ENCODE data around the gene MUC5B. TPM values are rescaled to one million over a fixed set of nuclear protein-coding genes. Genes with fewer than 3 reads are reported as not detected.

MUC5B gene
- total RNA-seq, 2 experiments from 2014 or later: not detected

GRCh38 chr11:1277936-1278512 lies 55.2 kb downstream of the MUC5B start:
- Mint-ChIP-seq H3K36me3 (ENCODE audit: low read depth) (peaks cover 21% of the 10 kb centered on the region), H3K4me3 (no peak overlapping the region), H3K27ac (no peak overlapping the region), H3K9me3 (no peaks in the 10 kb centered on the region), H3K4me1 (ENCODE audit: low read depth) (no peaks in the 10 kb centered on the region), H3K27me3 (no peaks in the 10 kb centered on the region)
- Histone ChIP-seq H3K9me3 (ENCODE audit: control insufficient read depth in 1 of 2, insufficient read depth in 1 of 2, low read length in 2 of 2) (no peaks in the 10 kb centered on the region), H3K27ac (ENCODE audit: low read depth in 1 of 2, low read length in 2 of 2) (no peak overlapping the region), H3K36me3 (ENCODE audit: insufficient read depth, low read length) (peaks cover 44% of the 10 kb centered on the region), H3K4me3 (ENCODE audit: low read length) (no peak overlapping the region), H3K4me1 (ENCODE audit: insufficient read depth, low read length) (no peaks in the 10 kb centered on the region), H3K27me3 (ENCODE audit: control insufficient read depth in 1 of 2, insufficient read depth in 2 of 2, low read length in 2 of 2) (no peaks in the 10 kb centered on the region)
- intact Hi-C loops (cut with DNase I, micrococcal nuclease): no loop called here
- DNase-seq (peak in 1 of 14 experiments; percentile 23), ATAC-seq (ENCODE audit: poor library complexity) (no peak)
- TF ChIP-seq, protein P1, sequence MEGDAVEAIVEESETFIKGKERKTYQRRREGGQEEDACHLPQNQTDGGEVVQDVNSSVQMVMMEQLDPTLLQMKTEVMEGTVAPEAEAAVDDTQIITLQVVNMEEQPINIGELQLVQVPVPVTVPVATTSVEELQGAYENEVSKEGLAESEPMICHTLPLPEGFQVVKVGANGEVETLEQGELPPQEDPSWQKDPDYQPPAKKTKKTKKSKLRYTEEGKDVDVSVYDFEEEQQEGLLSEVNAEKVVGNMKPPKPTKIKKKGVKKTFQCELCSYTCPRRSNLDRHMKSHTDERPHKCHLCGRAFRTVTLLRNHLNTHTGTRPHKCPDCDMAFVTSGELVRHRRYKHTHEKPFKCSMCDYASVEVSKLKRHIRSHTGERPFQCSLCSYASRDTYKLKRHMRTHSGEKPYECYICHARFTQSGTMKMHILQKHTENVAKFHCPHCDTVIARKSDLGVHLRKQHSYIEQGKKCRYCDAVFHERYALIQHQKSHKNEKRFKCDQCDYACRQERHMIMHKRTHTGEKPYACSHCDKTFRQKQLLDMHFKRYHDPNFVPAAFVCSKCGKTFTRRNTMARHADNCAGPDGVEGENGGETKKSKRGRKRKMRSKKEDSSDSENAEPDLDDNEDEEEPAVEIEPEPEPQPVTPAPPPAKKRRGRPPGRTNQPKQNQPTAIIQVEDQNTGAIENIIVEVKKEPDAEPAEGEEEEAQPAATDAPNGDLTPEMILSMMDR (IDR thresholded peaks at IDR 0.05): no peak
- CTCF ChIA-PET: no interaction called here
- POLR2A ChIA-PET: no interaction called here

- no peak overlapping the region for H3K4me3 ChIP-seq (ENCODE audit: low read length)
- Mint-ChIP-seq H3K36me3 (ENCODE audit: low read depth) (peaks cover 27% of the 10 kb centered on the region), H3K4me3 (no peak overlapping the region), H3K4me1 (ENCODE audit: low read depth) (no peaks in the 10 kb centered on the region), H3K27me3 (no peaks in the 10 kb centered on the region), H3K9me3 (no peaks in the 10 kb centered on the region), H3K27ac (no peak overlapping the region)
- no peaks in the 10 kb centered on the region for H3K9me3 ChIP-seq (ENCODE audit: control insufficient read depth in 1 of 2, insufficient read depth in 1 of 2, low read length in 2 of 2)
- H3K27me3 ChIP-seq (ENCODE audit: control insufficient read depth in 1 of 2, insufficient read depth in 2 of 2, low read length in 2 of 2): no peaks in the 10 kb centered on the region
- intact Hi-C loops (cut with DNase I, micrococcal nuclease): no loop called here
- H3K4me1 ChIP-seq (ENCODE audit: insufficient read depth, low read length): no peaks in the 10 kb centered on the region
- POLR2A ChIA-PET: no interaction called here
- ATAC-seq (ENCODE audit: poor library complexity) (no peak), DNase-seq (no peak)
- CTCF ChIA-PET: no interaction called here
- H3K27ac ChIP-seq (ENCODE audit: low read depth in 1 of 2, low read length in 2 of 2): no peak overlapping the region
- H3K36me3 ChIP-seq (ENCODE audit: insufficient read depth, low read length): peaks cover 46% of the 10 kb centered on the region
- TF ChIP-seq, protein P1 (IDR thresholded peaks at IDR 0.05): no peak
Observed at GRCh38 chr11:1278766-1279673, 56.2 kb downstream of the MUC5B start.

- Histone ChIP-seq H3K27me3 (ENCODE audit: control insufficient read depth in 1 of 2, insufficient read depth in 2 of 2, low read length in 2 of 2) (no peaks in the 10 kb centered on the region), H3K4me3 (ENCODE audit: low read length) (no peak overlapping the region), H3K27ac (ENCODE audit: low read depth in 1 of 2, low read length in 2 of 2) (no peak overlapping the region), H3K4me1 (ENCODE audit: insufficient read depth, low read length) (no peaks in the 10 kb centered on the region), H3K36me3 (ENCODE audit: insufficient read depth, low read length) (peaks cover 50% of the 10 kb centered on the region), H3K9me3 (ENCODE audit: control insufficient read depth in 1 of 2, insufficient read depth in 1 of 2, low read length in 2 of 2) (no peaks in the 10 kb centered on the region)
- Mint-ChIP-seq H3K4me3 (no peak overlapping the region), H3K9me3 (no peaks in the 10 kb centered on the region), H3K27ac (no peak overlapping the region), H3K4me1 (ENCODE audit: low read depth) (no peaks in the 10 kb centered on the region), H3K36me3 (ENCODE audit: low read depth) (peaks cover 30% of the 10 kb centered on the region), H3K27me3 (no peaks in the 10 kb centered on the region)
- POLR2A ChIA-PET: no interaction called here
- ATAC-seq (ENCODE audit: poor library complexity) (no peak), DNase-seq (no peak)
- TF ChIP-seq, protein P1 (IDR thresholded peaks at IDR 0.05): no peak
- intact Hi-C loops (cut with DNase I, micrococcal nuclease): no loop called here
- CTCF ChIA-PET: no interaction called here
Observed at GRCh38 chr11:1279674-1280055, 56.8 kb downstream of the MUC5B start.

All from CD4-positive, alpha-beta T cell (primary cell).